HepG2 (cell line): ENCODE data around the gene RRP8. TPM values are rescaled to one million over a fixed set of nuclear protein-coding genes. Genes with fewer than 3 reads are reported as not detected.

ENCODE experiments used
- ATF2 ChIP-seq: sonication (generic); formaldehyde crosslinking; IDR thresholded peaks from 2 replicates; pipeline ENCODE4 v1.4.0; 2020; ENCODE audit warnings: missing genetic modification reagents
- CEBPZ ChIP-seq: IDR thresholded peaks from 2 replicates; pipeline ENCODE4 v1.6.1; 2012; ENCODE audit warnings: low read length, improper control_type of control experiment
- DR1 ChIP-seq: sonication (generic); formaldehyde crosslinking; IDR thresholded peaks from 2 replicates; pipeline ENCODE4 v1.8.0; 2021; ENCODE audit warnings: mild to moderate bottlenecking, missing genetic modification reagents, inconsistent platforms
- FOXP1 ChIP-seq, 2 experiments: fragments of 450-650 bp in 1 of 2; IDR thresholded peaks; 2 replicates each; pipeline ENCODE4 v1.6.1; 2017 to 2018; ENCODE audit warnings: antibody characterized with exemption in 1 of 2
- NCOA2 ChIP-seq: sonication (generic); formaldehyde crosslinking; IDR thresholded peaks from 2 replicates; pipeline ENCODE4 v1.8.0; 2022; ENCODE audit warnings: inconsistent platforms
- NFATC3 ChIP-seq: sonication (generic); formaldehyde crosslinking; IDR thresholded peaks from 2 replicates; pipeline ENCODE4 v1.5.1; 2020; ENCODE audit warnings: mild to moderate bottlenecking, missing genetic modification reagents
- PRDM10 ChIP-seq: sonication (generic); formaldehyde crosslinking; IDR thresholded peaks from 2 replicates; pipeline ENCODE4 v1.4.0; 2020; ENCODE audit warnings: low read depth, missing genetic modification reagents
- SNAPC4 ChIP-seq: sonication (generic); formaldehyde crosslinking; IDR thresholded peaks from 2 replicates; pipeline ENCODE4 v1.4.0; 2020; ENCODE audit warnings: mild to moderate bottlenecking, missing genetic modification reagents
- TFDP2 ChIP-seq: sonication (generic); formaldehyde crosslinking; IDR thresholded peaks from 2 replicates; pipeline ENCODE4 v1.4.0; 2020; ENCODE audit warnings: missing genetic modification reagents
- YEATS2 ChIP-seq: sonication (generic); formaldehyde crosslinking; IDR thresholded peaks from 2 replicates; pipeline ENCODE4 v1.4.0; 2020; ENCODE audit warnings: missing genetic modification reagents, borderline replicate concordance
- ZBTB8A ChIP-seq: sonication (generic); formaldehyde crosslinking; IDR thresholded peaks from 2 replicates; pipeline ENCODE4 v1.4.0; 2020; ENCODE audit warnings: mild to moderate bottlenecking, low read depth, missing genetic modification reagents, borderline replicate concordance
- polyA plus RNA-seq, 8 experiments: library from polyadenylated mRNA; depleted of rRNA in 3 of 8; stranded (reverse) in 7 of 8; unstranded in 1 of 8; fragments of >200 nt; fragmentation: Illumina TruSeq in 4 of 8; extraction: Trizol in 4 of 8; gene quantifications; 2 replicates each; pipeline versions ENCODE4 v1.2.1 to v1.2.3, GENCODE V29; 2011 to 2016; ENCODE audit warnings: low read depth in 4 of 8, missing spikeins in 1 of 8, mixed read lengths in 1 of 8; ENCODE audit not compliant: insufficient read depth in 1 of 8
- total RNA-seq, 5 experiments: library from RNA; depleted of rRNA; stranded (reverse); fragments of >200 nt; fragmentation: Illumina TruSeq; extraction: Trizol; gene quantifications; 2 replicates each; pipeline ENCODE4 v1.2.3, GENCODE V29; 2016; ENCODE audit warnings: low read depth in 1 of 5

Gene RRP8
- total and polyA plus RNA-seq, 2 of the 13 experiments (the other 11 are each of a cell fraction or from before 2014, with no cell fraction given) = 7.2 to 21.6 TPM

- no peak for TF ChIP-seq CEBPZ
- peak; percentile 78; the same call in 1 of the 2 replicates for TF ChIP-seq YEATS2 (CRISPR knock-in tag)
- TF ChIP-seq ZBTB8A (CRISPR knock-in tag) = no peak
- peak; percentile 58 for TF ChIP-seq PRDM10 (CRISPR knock-in tag)
- TF ChIP-seq NFATC3 = no peak
- TF ChIP-seq ATF2 (CRISPR knock-in tag) = no peak; the same call in 1 of the 2 replicates
- 0 out of 2 replicates have a peak, but pooled peaks have one; percentile 32 for TF ChIP-seq NCOA2
- no peak for TF ChIP-seq FOXP1 (IDR thresholded peaks at IDR 0.05)
- TF ChIP-seq FOXP1 (CRISPR knock-in tag; IDR thresholded peaks at IDR 0.05) = no peak
- peak; percentile 36; the same call in 1 of the 2 replicates for TF ChIP-seq TFDP2 (CRISPR knock-in tag)
- peak; percentile 68; the same call in 1 of the 2 replicates for TF ChIP-seq DR1 (CRISPR knock-in tag)
- no peak for TF ChIP-seq SNAPC4 (CRISPR knock-in tag)
These were observed 15.8 kb upstream of the RRP8 start, which contains the start of gene TPP1 (continued) for GRCh38 chr11:6619004-6619745.
